Ishikawa (cell line): ENCODE results near the gene ATP5PD.
A peak's percentile ranks its signal among the peaks of the same experiment; 100 is the strongest.

Source experiments
- CEBPB ChIP-seq: IDR thresholded peaks from 2 replicates; pipeline ENCODE4 v1.6.1; 2012
- CREB1 ChIP-seq: IDR thresholded peaks from 2 replicates; pipeline ENCODE4 v1.6.1; 2012; ENCODE audit warnings: low read depth
- EP300 ChIP-seq: IDR thresholded peaks from 2 replicates; pipeline ENCODE4 v1.6.1; 2012; ENCODE audit warnings: borderline replicate concordance
- FOXM1 ChIP-seq: IDR thresholded peaks from 2 replicates; pipeline ENCODE4 v1.6.1; 2012; ENCODE audit warnings: low read depth, borderline replicate concordance
- NFIC ChIP-seq: IDR thresholded peaks from 2 replicates; pipeline ENCODE4 v1.6.1; 2012
- RAD21 ChIP-seq: IDR thresholded peaks from 2 replicates; pipeline ENCODE4 v1.6.1; 2012; ENCODE audit warnings: low read depth
- TAF1 ChIP-seq: IDR thresholded peaks from 2 replicates; pipeline ENCODE4 v1.6.1; 2012; ENCODE audit warnings: low read depth, mild to moderate bottlenecking
- TCF12 ChIP-seq: IDR thresholded peaks from 2 replicates; pipeline ENCODE4 v1.6.1; 2012; ENCODE audit warnings: low read depth
- TEAD4 ChIP-seq: IDR thresholded peaks from 2 replicates; pipeline ENCODE4 v1.6.1; 2012
- YY1 ChIP-seq: IDR thresholded peaks from 2 replicates; pipeline ENCODE4 v1.6.1; 2012; ENCODE audit warnings: low read depth
- ZBTB7A ChIP-seq: IDR thresholded peaks from 2 replicates; pipeline ENCODE4 v1.6.1; 2012; ENCODE audit warnings: low read depth
- TF ChIP-seq, protein P1 (sequence below): IDR thresholded peaks from 2 replicates; pipeline ENCODE4 v1.6.1; 2012; ENCODE audit warnings: low read depth, mild to moderate bottlenecking
- TF ChIP-seq, protein P2 (sequence below): IDR thresholded peaks from 2 replicates; pipeline ENCODE4 v1.6.1; 2012
- TF ChIP-seq, protein P3 (sequence below): IDR thresholded peaks from 2 replicates; pipeline ENCODE4 v1.6.1; 2012

The ATP5PD gene

DNA sequence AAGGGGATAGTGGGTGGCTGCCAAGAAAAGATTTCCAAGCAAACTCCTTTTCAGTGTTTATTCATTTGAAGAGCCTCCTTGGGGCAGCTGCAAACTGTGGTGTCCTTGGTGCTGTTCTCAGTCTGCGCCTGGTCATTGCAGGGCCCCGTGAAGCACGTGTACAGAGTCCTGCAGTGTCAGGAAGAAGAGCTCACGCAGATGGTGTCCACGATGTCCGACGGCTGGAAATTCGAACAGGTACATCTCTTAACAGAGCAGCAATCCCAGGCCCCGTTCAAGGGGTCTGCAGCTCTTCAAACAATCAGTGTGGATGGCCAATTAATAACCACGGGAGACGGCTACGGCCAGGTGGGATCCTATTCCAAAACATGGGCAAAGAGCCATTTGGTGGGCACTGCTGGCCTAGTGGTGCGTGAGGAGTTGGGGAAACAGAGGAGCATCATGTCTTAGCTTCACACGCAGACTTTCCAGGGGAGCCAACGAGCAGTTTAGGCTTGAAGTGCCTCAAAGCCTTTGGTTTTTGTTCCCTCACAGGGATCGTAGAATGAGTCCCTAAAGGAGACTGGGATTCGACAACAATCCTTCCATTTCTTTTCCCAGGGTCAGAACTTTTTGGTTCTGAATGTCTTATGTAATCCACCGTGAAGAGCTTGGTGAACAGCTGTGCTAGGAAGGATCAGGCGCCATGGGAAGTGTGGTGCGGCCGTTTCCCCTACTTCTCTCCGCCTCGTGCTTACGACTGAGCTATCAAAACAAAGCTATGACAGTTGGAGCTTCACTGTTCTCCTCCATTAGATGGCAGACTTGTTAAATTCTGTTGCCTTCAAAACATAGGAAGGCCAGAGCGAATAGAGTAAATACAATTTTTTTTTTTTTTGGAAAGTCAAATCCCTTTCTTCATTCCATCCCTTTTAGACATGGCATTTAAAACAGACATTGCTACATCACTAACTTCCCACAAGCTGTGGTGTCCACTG, 12.9 kb upstream of the ATP5PD start:
- TF ChIP-seq, protein P1, sequence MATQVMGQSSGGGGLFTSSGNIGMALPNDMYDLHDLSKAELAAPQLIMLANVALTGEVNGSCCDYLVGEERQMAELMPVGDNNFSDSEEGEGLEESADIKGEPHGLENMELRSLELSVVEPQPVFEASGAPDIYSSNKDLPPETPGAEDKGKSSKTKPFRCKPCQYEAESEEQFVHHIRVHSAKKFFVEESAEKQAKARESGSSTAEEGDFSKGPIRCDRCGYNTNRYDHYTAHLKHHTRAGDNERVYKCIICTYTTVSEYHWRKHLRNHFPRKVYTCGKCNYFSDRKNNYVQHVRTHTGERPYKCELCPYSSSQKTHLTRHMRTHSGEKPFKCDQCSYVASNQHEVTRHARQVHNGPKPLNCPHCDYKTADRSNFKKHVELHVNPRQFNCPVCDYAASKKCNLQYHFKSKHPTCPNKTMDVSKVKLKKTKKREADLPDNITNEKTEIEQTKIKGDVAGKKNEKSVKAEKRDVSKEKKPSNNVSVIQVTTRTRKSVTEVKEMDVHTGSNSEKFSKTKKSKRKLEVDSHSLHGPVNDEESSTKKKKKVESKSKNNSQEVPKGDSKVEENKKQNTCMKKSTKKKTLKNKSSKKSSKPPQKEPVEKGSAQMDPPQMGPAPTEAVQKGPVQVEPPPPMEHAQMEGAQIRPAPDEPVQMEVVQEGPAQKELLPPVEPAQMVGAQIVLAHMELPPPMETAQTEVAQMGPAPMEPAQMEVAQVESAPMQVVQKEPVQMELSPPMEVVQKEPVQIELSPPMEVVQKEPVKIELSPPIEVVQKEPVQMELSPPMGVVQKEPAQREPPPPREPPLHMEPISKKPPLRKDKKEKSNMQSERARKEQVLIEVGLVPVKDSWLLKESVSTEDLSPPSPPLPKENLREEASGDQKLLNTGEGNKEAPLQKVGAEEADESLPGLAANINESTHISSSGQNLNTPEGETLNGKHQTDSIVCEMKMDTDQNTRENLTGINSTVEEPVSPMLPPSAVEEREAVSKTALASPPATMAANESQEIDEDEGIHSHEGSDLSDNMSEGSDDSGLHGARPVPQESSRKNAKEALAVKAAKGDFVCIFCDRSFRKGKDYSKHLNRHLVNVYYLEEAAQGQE, result no peak
- TF ChIP-seq RAD21, result peak; percentile 47

DNA sequence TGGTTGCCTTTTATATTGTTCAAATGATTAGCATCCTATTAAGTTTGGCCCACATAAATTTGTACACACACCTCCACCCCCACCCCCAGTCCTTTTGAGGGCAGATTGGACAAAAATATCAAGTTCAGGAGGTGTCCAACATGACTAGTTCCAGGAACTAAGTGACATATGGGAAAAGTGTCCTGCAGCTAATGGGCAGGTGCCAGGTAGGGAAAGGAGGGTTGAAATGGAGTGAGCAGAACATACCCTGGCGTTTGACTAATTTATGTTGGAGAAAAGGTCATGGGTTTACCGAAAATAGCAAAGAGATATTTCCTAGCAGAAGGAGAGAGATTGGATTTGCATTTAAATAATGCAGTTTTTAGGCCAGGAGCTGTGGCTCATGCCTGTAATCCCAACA, 5.2 kb upstream of the ATP5PD start:
- TF ChIP-seq CREB1, result no peak
- no peak for TF ChIP-seq NFIC
- TF ChIP-seq TCF12, result no peak
- TF ChIP-seq FOXM1, result no peak
- TF ChIP-seq ZBTB7A, result no peak
- no peak for TF ChIP-seq CEBPB
- TF ChIP-seq, protein P2, sequence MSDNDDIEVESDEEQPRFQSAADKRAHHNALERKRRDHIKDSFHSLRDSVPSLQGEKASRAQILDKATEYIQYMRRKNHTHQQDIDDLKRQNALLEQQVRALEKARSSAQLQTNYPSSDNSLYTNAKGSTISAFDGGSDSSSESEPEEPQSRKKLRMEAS, result no peak
- TF ChIP-seq, protein P3, sequence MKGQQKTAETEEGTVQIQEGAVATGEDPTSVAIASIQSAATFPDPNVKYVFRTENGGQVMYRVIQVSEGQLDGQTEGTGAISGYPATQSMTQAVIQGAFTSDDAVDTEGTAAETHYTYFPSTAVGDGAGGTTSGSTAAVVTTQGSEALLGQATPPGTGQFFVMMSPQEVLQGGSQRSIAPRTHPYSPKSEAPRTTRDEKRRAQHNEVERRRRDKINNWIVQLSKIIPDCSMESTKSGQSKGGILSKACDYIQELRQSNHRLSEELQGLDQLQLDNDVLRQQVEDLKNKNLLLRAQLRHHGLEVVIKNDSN, result no peak
- TF ChIP-seq, protein P1, result no peak
- no peak for TF ChIP-seq YY1
- no peak for TF ChIP-seq TEAD4

DNA sequence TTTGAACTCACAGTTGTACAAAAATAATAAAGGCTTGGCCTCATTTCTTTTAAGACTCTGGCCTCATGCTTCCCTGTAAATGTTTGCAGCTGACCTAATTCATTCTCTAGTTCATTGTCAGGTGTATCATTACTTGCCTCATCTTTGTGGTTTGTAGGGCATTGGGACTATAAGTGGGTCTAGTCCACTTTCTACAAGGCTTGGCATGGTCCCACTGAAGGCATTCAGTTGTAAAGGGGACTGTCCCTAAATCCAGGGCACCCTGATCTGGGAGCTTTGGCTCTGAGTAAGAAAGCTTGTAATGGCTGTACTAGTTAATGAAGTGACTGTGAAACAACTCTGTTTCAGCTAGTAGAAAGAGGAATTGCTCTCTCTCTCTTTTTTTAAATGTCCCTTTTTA, 2.9 kb upstream of the ATP5PD start:
- no peak for TF ChIP-seq NFIC
- TF ChIP-seq, protein P2, result no peak
- no peak for TF ChIP-seq EP300
- TF ChIP-seq TCF12, result no peak
- TF ChIP-seq CREB1, result no peak
- no peak for TF ChIP-seq YY1
- no peak for TF ChIP-seq ZBTB7A
- no peak for TF ChIP-seq TEAD4
- TF ChIP-seq, protein P3, result no peak
- no peak for TF ChIP-seq TAF1
- no peak for TF ChIP-seq RAD21
- no peak for TF ChIP-seq FOXM1
- no peak for TF ChIP-seq CEBPB

DNA sequence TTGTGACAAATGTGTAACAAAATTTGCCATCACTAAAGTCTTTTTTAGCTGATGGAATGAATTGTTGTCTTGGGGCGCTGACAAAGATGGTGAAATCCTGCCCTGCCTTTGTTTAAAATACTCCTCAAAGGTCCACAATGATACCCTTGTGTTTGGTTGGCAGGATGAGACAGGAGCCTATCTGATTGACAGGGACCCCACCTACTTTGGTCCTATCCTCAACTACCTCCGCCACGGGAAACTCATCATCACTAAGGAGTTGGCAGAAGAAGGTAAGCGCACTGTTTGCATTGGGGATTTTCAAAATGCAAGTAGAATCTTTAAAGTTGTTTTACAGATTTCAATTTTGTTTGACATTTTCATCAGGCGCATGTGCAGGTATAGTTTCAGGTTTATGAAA, 2.3 kb upstream of the ATP5PD start:
- TF ChIP-seq RAD21, result no peak
- TF ChIP-seq, protein P1, result no peak

DNA sequence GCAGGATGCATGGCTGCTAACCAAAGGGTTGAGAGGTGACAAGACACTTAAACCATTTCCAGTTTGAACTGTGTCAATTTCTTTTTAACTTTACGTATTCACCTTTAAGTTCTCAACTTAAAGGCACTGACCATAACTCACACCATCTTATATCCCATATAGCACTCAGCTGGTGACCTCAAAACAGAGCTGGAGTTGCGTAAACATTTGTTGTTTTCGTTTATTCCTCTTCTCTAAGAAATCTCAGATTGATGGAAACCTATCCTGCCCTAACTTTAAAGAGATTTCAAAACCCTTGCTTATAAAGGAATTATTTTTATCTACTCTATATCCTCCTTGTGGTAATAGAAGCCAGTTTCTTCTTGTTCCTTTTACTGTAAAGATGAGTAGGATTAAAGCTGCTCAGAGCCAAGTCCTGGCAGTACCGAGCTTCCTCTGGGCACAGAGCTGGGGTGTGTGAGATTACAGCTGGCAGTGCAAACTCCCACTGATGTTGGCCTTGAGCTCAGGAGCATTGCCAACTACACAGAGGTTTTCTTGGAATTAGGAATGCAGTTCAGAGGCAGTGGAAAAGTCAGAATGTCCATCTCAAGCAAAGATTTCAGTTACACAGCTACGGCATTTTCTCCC, 1.6 kb upstream of the ATP5PD start:
- TF ChIP-seq CEBPB, result 0 out of 2 replicates have a peak, but pooled peaks have one; percentile 3
- no peak for TF ChIP-seq EP300
